Naive B cell (primary cell): ENCODE measurements around the gene TNFAIP8L1. TPM values are rescaled to one million over a fixed set of nuclear protein-coding genes. Genes with fewer than 3 reads are reported as not detected.
A peak's percentile ranks its signal among the peaks of the same experiment; 100 is the strongest.

Experiments
- ATAC-seq, 2 donors: fragments of 150-1000 bp; cut with Tn5 transposase; 2 replicates each; pipeline ENCODE4 v1.10.0; 2021; ENCODE audit warnings: low read depth in 2 of 2, mild to moderate bottlenecking in 2 of 2, moderate library complexity in 2 of 2
- DNase-seq: peaks from one replicate; pipeline ENCODE4 v3.0.0; 2022
- H3K27ac Mint-ChIP-seq, 6 donors: one replicate each; pipeline ENCODE4 v1.8.0; 2020 to 2022; ENCODE audit warnings: mild to moderate bottlenecking in 6 of 6, mixed read lengths in 6 of 6, moderate library complexity in 5 of 6, inconsistent platforms in 2 of 6
- H3K27me3 Mint-ChIP-seq, 3 donors: one replicate each; pipeline ENCODE4 v1.8.0; 2021 to 2022; ENCODE audit warnings: mixed read lengths in 3 of 3, mild to moderate bottlenecking in 1 of 3
- H3K36me3 Mint-ChIP-seq, 2 donors: one replicate each; pipeline ENCODE4 v1.8.0; 2020 to 2022; ENCODE audit warnings: mixed read lengths in 2 of 2, inconsistent platforms in 1 of 2, mild to moderate bottlenecking in 1 of 2
- H3K4me1 Mint-ChIP-seq, 3 donors: one replicate each; pipeline ENCODE4 v1.8.0; 2020 to 2022; ENCODE audit warnings: mixed read lengths in 3 of 3, inconsistent platforms in 1 of 3, mild to moderate bottlenecking in 1 of 3, moderate library complexity in 1 of 3
- H3K4me3 Mint-ChIP-seq, 8 donors: one replicate each; pipeline ENCODE4 v1.8.0; 2020 to 2022; ENCODE audit warnings: mild to moderate bottlenecking in 8 of 8, mixed read lengths in 8 of 8, moderate library complexity in 8 of 8, inconsistent platforms in 2 of 8
- H3K9me3 Mint-ChIP-seq, 7 donors: one replicate each; pipeline ENCODE4 v1.8.0; 2020 to 2022; ENCODE audit warnings: mixed read lengths in 7 of 7, mild to moderate bottlenecking in 5 of 7, inconsistent platforms in 2 of 7, moderate library complexity in 1 of 7
- polyA plus RNA-seq, 6 donors: library from polyadenylated mRNA; unstranded; fragments of 300-500 nt; fragmentation: Illumina TruSeq; gene quantifications; one replicate each; pipeline ENCODE4 v1.2.3, GENCODE V29; 2021; ENCODE audit warnings: low read depth in 6 of 6

The TNFAIP8L1 gene
- polyA plus RNA-seq, 6 donors from 2014 or later, result 4.7 to 14.2 (median 8.0) TPM

- H3K27me3 Mint-ChIP-seq, result no peaks in the 10 kb centered on the region
- H3K27ac Mint-ChIP-seq, result peak overlapping the region in 1 of 6 donors; percentile 57
- no peak for DNase-seq
- H3K4me3 Mint-ChIP-seq, result no peak overlapping the region
- ATAC-seq, result no peak
- no peaks in the 10 kb centered on the region for H3K9me3 Mint-ChIP-seq
- peaks cover 0 to 6% (median 0%) of the 10 kb centered on the region in 3 donors for H3K4me1 Mint-ChIP-seq
- no peaks in the 10 kb centered on the region for H3K36me3 Mint-ChIP-seq
Observed at GRCh38 chr19:4682417-4683200, 43.3 kb downstream of the TNFAIP8L1 start.

DNA sequence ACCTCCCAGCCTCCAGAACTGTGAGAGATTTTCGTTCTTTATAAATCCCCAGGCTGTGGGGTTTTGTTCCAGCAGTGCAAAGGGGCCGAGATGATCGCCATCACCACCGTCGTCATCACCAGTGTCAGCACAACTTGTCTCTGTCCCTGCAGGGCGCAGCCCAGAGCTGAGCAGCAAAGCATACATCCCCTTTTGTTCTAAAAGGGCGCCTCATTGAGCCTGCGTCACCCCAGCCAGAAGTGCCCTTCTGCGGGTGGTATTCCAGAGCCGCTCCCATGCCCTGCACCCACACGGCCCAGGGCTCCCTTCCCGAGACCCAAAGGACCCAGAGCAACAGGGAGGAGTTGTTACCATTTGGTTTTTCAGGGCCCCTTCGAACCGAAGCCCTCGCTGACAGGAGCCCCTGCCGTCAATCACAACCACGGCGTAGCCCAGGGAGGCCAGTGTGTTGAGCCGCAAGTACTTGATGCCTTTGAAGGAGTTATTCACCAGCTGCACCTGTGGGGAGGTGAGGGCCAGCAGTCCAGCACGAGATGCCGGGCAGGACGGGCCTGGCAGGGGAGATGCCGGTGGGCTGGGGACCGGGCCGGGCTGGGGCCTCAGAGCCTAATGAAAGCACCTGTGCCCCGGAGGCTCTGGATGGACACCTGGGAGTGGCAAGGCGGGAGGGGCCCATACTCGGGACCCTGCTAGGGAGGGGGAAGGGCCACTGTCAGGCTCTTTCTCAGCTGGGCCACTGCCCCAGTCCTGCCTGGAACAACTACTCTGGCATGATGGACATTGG is 45.2 kb downstream of the TNFAIP8L1 start:
- Mint-ChIP-seq H3K27me3 (no peaks in the 10 kb centered on the region), H3K4me1 (peaks cover 0 to 6% (median 0%) of the 10 kb centered on the region in 3 donors), H3K27ac (peak overlapping the region in 3 of 6 donors; percentile 12 to 43 (median 42)), H3K9me3 (no peaks in the 10 kb centered on the region), H3K4me3 (no peak overlapping the region), H3K36me3 (no peaks in the 10 kb centered on the region)
- ATAC-seq (no peak), DNase-seq (no peak)

DNA sequence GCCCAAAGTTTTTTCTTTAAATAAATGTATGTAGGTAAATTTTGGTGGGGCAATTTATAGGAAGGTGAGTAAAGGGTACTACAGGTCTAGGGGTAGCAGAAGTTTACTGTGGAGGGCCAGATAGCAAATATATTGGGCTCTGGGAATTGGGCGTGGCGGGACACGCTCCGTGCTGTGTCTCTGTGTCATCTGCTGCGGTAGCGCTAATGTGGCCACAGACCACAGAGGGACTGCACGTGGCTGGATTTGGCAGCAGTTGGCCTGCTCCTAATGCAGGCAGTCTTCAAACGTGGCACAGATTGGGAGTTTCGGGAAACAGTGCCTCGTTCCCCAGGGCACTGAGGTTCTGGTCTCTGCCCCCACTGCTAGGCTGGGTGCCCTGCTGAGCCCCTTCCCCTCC is 47.4 kb downstream of the TNFAIP8L1 start:
- Mint-ChIP-seq H3K9me3 (no peaks in the 10 kb centered on the region), H3K27ac (peak overlapping the region in 2 of 6 donors; percentile 16 to 38), H3K27me3 (no peaks in the 10 kb centered on the region), H3K4me1 (peaks cover 0 to 6% (median 0%) of the 10 kb centered on the region in 3 donors), H3K36me3 (peaks cover 0 to 8% of the 10 kb centered on the region in 2 donors), H3K4me3 (no peak overlapping the region)
- ATAC-seq, result no peak
- DNase-seq, result no peak

GRCh38 chr19:4687396-4687795 is 48.1 kb downstream of the TNFAIP8L1 start:
- Mint-ChIP-seq H3K9me3 (no peaks in the 10 kb centered on the region), H3K27me3 (no peaks in the 10 kb centered on the region), H3K4me1 (peaks cover 0 to 6% (median 0%) of the 10 kb centered on the region in 3 donors), H3K36me3 (peaks cover 0 to 8% of the 10 kb centered on the region in 2 donors), H3K4me3 (no peak overlapping the region), H3K27ac (no peak overlapping the region)
- ATAC-seq (no peak), DNase-seq (no peak)

GRCh38 chr19:4688587-4688986 is 49.3 kb downstream of the TNFAIP8L1 start:
- H3K27ac Mint-ChIP-seq, result no peak overlapping the region

GRCh38 chr19:4689403-4689802 is 50.1 kb downstream of the TNFAIP8L1 start:
- no peaks in the 10 kb centered on the region for H3K27me3 Mint-ChIP-seq
- H3K9me3 Mint-ChIP-seq, result no peaks in the 10 kb centered on the region
- no peak overlapping the region for H3K27ac Mint-ChIP-seq
- H3K4me3 Mint-ChIP-seq, result no peak overlapping the region
- no peak for ATAC-seq
- peaks cover 1 to 18% of the 10 kb centered on the region in 2 donors for H3K36me3 Mint-ChIP-seq
- DNase-seq, result no peak
- H3K4me1 Mint-ChIP-seq, result no peaks in the 10 kb centered on the region

More at GRCh38 chr19:4688587-4688986, 49.3 kb downstream of the TNFAIP8L1 start:
- DNase-seq, result no peak
- Mint-ChIP-seq H3K9me3 (no peaks in the 10 kb centered on the region), H3K27me3 (no peaks in the 10 kb centered on the region), H3K36me3 (peaks cover 0 to 9% of the 10 kb centered on the region in 2 donors), H3K4me3 (no peak overlapping the region), H3K4me1 (peaks cover 0 to 3% (median 0%) of the 10 kb centered on the region in 3 donors)
- no peak for ATAC-seq

DNA sequence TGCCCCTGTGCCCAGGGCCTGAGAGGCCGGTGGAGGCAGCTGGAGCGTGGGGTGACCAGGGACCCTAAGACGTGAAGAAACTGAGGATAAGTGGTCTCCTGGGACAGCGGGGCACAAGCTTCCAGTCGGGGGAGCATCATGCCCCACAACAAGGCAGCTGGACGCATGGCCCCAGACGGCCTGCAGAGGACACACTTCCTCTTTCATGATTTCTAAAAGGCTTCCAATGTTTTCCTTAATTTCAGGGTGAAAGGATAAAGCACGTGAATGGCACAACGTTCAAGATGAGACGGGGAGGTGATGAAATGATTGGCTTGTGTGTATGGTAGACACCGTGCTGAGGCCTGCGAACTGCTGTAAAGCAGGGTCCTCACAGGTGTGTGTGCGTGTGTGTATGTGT is 51.0 kb downstream of the TNFAIP8L1 start:
- Mint-ChIP-seq H3K4me1 (no peaks in the 10 kb centered on the region), H3K27ac (peak overlapping the region in 3 of 6 donors; percentile 40 to 69 (median 40))
- no peak for ATAC-seq

DNA sequence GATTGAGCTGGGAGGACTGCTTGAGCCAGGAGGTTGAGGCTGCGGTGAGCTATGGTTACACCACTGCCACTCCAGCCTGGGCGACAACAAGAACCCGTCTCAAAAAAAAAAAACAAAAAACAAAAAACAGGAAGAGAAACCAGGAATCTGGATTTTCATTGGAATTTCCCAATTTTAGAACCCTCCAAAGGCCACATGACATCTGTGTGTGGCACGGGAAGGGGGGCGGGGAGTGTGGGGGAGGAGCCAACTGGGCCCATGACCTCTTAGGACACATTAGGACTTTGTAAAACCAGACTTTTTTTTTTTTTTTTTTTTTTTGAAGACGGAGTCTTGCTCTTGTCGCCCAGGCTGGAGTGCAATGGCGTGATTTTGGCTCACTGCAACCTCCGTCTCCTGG is 52.1 kb downstream of the TNFAIP8L1 start:
- no peaks in the 10 kb centered on the region for H3K9me3 Mint-ChIP-seq
- H3K4me3 Mint-ChIP-seq, result no peak overlapping the region
- no peaks in the 10 kb centered on the region for H3K4me1 Mint-ChIP-seq
- H3K27ac Mint-ChIP-seq, result no peak overlapping the region
- H3K36me3 Mint-ChIP-seq, result peaks cover 5 to 22% of the 10 kb centered on the region in 2 donors
- no peaks in the 10 kb centered on the region for H3K27me3 Mint-ChIP-seq
- no peak for DNase-seq
- no peak for ATAC-seq

More for the DNA sequence above, 51.0 kb downstream of the TNFAIP8L1 start:
- no peaks in the 10 kb centered on the region for H3K27me3 Mint-ChIP-seq
- H3K9me3 Mint-ChIP-seq, result no peaks in the 10 kb centered on the region
- peaks cover 5 to 22% of the 10 kb centered on the region in 2 donors for H3K36me3 Mint-ChIP-seq
- DNase-seq, result no peak
- H3K4me3 Mint-ChIP-seq, result no peak overlapping the region

- no peaks in the 10 kb centered on the region for H3K27me3 Mint-ChIP-seq
- H3K9me3 Mint-ChIP-seq, result no peaks in the 10 kb centered on the region
- H3K27ac Mint-ChIP-seq, result peak overlapping the region in 1 of 6 donors; percentile 58
- H3K4me1 Mint-ChIP-seq, result no peaks in the 10 kb centered on the region
- H3K36me3 Mint-ChIP-seq, result peaks cover 5 to 22% of the 10 kb centered on the region in 2 donors
- no peak overlapping the region for H3K4me3 Mint-ChIP-seq
- ATAC-seq (no peak), DNase-seq (no peak)
Observed at GRCh38 chr19:4692251-4693077, 53.1 kb downstream of the TNFAIP8L1 start.

GRCh38 chr19:4693078-4693350 is 53.7 kb downstream of the TNFAIP8L1 start:
- H3K9me3 Mint-ChIP-seq, result no peaks in the 10 kb centered on the region
- no peak overlapping the region for H3K4me3 Mint-ChIP-seq
- DNase-seq (no peak), ATAC-seq (no peak)
- no peaks in the 10 kb centered on the region for H3K27me3 Mint-ChIP-seq
- no peaks in the 10 kb centered on the region for H3K4me1 Mint-ChIP-seq
- H3K36me3 Mint-ChIP-seq, result peaks cover 5 to 22% of the 10 kb centered on the region in 2 donors
- no peak overlapping the region for H3K27ac Mint-ChIP-seq

- no peak overlapping the region for H3K4me3 Mint-ChIP-seq
- DNase-seq (no peak), ATAC-seq (no peak)
- no peak overlapping the region for H3K27ac Mint-ChIP-seq
- peaks cover 5 to 22% of the 10 kb centered on the region in 2 donors for H3K36me3 Mint-ChIP-seq
- no peaks in the 10 kb centered on the region for H3K27me3 Mint-ChIP-seq
- no peaks in the 10 kb centered on the region for H3K4me1 Mint-ChIP-seq
- no peaks in the 10 kb centered on the region for H3K9me3 Mint-ChIP-seq
Observed at GRCh38 chr19:4693471-4694121, 54.3 kb downstream of the TNFAIP8L1 start.

DNA sequence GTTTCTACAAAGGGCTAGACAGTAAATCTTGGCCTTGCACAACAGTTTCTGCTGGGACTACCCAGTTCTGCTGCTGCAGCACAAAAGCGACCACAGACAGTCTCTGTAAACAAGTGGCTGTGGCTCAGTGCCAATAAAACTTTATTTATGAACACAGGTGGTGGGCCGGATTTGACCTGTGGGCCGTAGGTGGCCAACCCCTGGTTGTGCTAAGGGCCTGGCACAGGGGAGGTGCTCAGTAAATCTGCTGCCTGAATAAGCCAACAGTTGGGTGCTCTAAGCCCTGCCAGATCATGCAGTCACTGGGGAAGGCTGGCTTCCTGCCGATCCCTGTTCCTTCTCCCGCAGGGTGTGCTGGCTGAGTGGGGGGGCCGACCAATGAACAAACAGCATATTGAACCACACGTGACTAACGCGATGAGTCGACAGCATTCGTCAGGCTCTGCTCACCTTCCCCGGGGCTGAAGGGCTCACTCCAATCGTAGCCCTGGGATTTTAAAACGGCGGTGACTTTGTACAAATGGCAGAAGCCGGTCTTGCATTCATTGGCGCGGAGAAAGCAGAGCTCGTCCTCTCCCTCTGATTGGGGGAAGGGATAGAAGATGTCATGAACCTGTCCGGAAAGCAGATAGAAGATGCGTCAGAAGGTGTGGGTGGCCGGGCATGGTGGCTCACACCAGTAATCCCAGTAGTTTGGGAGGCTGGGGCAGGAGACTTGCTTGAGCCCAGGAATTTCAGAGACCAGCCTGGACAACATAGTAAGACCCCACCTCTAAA is 55.1 kb downstream of the TNFAIP8L1 start:
- H3K36me3 Mint-ChIP-seq, result peaks cover 5 to 22% of the 10 kb centered on the region in 2 donors
- H3K4me1 Mint-ChIP-seq, result no peaks in the 10 kb centered on the region
- no peaks in the 10 kb centered on the region for H3K27me3 Mint-ChIP-seq
- DNase-seq, result no peak
- H3K4me3 Mint-ChIP-seq, result peak overlapping the region in 1 of 8 donors; percentile 12
- ATAC-seq, result no peak
- H3K27ac Mint-ChIP-seq, result peak overlapping the region in 1 of 6 donors; percentile 42
- no peaks in the 10 kb centered on the region for H3K9me3 Mint-ChIP-seq
